MG63 (cell line): ENCODE data around the gene ADCY4. TPM values are rescaled to one million over a fixed set of nuclear protein-coding genes. Genes with fewer than 3 reads are reported as not detected.

Source experiments
- DNase-seq: peaks from one replicate; pipeline ENCODE4 v3.0.0-alpha.2; 2020
- H3K27me3 ChIP-seq: fragments of 250-450 bp; sonication (Bioruptor Pico); 2 replicates; pipeline ENCODE4 v1.5.1; 2020; ENCODE audit warnings: mild to moderate bottlenecking, moderate library complexity
- H3K36me3 ChIP-seq: fragments of 250-450 bp; sonication (Bioruptor Pico); 2 replicates; pipeline ENCODE4 v1.5.1; 2020; ENCODE audit warnings: mild to moderate bottlenecking, moderate library complexity
- H3K4me3 ChIP-seq: fragments of 250-450 bp; sonication (Bioruptor Pico); 2 replicates; pipeline ENCODE4 v1.5.1; 2020; ENCODE audit warnings: mild to moderate bottlenecking, moderate library complexity
- H3K9me3 ChIP-seq: fragments of 250-450 bp; sonication (Bioruptor Pico); 2 replicates; pipeline ENCODE4 v1.5.1; 2020; ENCODE audit warnings: mild to moderate bottlenecking, moderate library complexity
- total RNA-seq: library from RNA; depleted of rRNA; stranded (reverse); fragments of >200 nt; shearing (Covaris generic); gene quantifications from 2 replicates; pipeline ENCODE4 v1.2.3, GENCODE V29; 2014; ENCODE audit warnings: low replicate concordance

Gene ADCY4
- total RNA-seq, 1 experiment from 2014 or later, result not detected

DNA sequence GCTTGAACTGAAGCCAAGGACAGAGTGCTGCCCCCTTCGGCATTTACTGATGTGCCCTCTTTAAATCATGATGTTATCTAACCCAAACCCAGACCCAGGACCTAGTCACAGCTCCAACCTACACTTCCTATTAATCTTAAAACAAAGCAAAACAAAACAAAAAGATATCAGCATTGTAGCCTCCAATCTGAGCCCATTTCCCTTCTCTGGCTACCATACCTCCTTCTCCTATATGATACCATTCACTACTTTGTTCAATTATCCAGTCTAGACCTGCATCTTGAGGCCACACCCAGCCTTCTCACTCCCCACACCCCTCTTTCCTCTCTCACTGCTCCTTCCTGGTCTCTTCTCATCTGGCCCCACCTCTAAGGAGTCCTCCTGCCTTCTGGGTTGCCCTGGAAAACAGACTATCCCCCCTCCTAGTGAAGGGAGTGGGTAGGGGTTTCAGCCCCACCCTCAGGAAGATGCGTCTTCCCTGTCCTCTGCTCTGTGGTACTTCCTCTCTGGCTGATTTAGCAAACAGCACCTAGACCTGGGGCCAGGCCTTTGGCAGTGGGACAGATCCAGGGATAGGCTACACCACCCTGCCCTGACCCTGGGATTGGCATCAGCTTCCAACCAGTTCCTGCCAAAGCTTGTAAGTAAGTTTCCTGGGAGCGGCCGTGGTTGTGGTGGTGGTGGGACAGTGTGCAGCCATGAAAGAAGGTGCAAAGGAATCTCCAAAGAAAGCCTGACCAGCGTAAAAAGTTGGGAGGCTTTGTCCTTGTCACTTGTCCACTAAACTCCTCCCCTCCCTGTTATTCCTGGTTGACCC, 20.3 kb downstream of the ADCY4 start:
- Histone ChIP-seq H3K9me3 (no peaks in the 10 kb centered on the region), H3K27me3 (no peaks in the 10 kb centered on the region), H3K4me3 (no peak overlapping the region), H3K36me3 (no peaks in the 10 kb centered on the region)
- DNase-seq, result no peak

DNA sequence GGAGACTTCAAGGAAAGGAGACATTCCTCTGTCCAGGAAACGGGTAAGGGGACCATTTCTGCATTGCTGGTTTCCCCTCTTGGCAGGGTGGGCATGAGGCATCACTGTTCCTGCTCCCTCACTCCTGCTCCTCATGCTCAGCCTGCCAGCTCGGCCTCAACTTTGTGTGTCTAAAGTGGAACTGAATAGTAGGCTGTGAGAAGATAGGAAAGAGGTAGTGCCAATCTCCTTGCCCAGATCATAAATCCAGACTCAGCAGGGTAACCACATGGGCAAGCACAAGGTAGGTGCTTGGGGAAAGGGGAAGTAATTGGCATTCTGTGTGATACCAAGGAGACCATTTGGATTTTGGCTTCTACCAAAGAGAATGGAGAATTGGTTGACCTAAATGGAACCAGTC, 21.0 kb downstream of the ADCY4 start:
- H3K9me3 ChIP-seq, result no peaks in the 10 kb centered on the region
- no peaks in the 10 kb centered on the region for H3K27me3 ChIP-seq
- peaks cover under 1% of the 10 kb centered on the region; the same call in 1 of the 2 replicates for H3K36me3 ChIP-seq
- DNase-seq, result no peak
- no peak overlapping the region for H3K4me3 ChIP-seq

DNA sequence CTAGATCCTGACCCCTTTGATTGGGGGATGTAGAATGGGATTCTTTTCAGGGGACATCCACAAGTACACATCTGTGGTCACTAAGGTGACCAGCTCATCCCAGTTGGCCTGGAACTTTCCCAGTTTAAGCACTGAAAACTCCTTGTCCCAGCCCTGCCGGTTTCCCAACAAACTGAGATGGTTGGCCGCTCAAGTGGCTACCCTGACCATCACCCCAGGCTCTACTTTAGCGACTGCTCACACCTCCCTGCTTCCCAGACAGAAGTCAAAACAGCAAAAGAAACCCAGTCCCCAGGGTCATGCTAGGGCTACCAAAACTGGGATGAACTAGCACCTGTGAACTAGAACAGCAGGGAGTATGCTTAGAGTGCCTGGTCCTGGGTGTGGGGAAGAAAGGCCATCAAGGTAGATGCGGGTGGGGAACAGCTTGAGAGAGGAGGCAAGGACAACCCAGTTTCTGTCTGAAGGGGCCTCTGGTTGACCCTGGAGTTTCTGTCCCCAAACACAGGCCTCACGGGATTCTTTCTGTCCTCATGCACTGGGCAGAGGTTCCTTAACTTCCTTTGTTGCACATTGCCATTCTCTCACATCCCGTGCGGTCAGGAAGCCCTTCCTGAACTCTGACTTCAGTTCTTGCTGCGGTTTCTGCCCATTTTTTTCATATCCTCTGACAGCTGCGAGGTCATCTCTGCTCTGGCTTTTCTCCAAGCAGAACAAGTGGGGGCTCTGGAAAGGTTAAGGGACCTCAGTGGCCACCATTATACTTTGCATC, 21.9 kb downstream of the ADCY4 start:
- no peak overlapping the region for H3K4me3 ChIP-seq
- DNase-seq, result no peak
- no peaks in the 10 kb centered on the region for H3K27me3 ChIP-seq
- peaks cover 2% of the 10 kb centered on the region; the same call in 1 of the 2 replicates for H3K36me3 ChIP-seq
- H3K9me3 ChIP-seq, result no peaks in the 10 kb centered on the region

DNA sequence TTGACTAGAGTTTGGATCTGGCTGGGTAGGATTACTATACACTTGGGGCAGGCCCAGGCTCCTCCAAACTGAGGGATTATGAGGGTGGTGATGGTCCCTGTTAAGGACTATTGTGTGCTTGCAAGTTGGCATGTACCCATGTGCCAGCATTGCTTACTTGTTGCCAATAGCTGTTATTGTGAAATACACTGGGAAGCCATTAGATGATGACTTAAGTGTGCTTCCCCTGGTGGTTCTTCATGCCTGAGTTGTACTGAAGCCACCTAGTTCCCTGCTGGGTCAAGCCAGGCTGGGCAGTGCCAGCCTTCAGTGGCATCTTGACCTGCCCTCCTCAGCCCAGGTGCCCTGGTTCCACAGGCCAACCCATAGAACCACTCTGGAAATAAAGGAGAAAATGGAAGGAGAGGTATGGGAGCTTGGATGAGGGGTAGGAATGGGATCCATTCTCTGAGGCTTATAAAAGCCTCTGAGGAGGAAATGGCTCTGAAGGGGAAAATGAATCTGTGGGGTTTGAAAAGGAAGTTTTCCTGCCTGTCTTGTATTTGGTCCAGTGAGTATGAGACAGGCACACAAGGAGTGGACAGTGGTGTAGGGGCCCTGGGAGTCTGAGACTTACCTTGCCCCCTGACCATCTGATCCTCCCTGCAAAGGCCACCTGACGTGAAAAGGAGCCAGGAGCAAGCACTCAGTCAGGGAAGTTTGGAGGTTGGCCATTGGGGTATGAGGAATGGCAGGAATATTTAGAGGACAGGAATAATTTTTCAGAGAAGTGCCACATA, 22.8 kb downstream of the ADCY4 start:
- no peaks in the 10 kb centered on the region for H3K9me3 ChIP-seq
- no peaks in the 10 kb centered on the region for H3K27me3 ChIP-seq
- no peak overlapping the region for H3K4me3 ChIP-seq
- DNase-seq, result no peak
- H3K36me3 ChIP-seq, result peaks cover 2% of the 10 kb centered on the region; the same call in 1 of the 2 replicates

DNA sequence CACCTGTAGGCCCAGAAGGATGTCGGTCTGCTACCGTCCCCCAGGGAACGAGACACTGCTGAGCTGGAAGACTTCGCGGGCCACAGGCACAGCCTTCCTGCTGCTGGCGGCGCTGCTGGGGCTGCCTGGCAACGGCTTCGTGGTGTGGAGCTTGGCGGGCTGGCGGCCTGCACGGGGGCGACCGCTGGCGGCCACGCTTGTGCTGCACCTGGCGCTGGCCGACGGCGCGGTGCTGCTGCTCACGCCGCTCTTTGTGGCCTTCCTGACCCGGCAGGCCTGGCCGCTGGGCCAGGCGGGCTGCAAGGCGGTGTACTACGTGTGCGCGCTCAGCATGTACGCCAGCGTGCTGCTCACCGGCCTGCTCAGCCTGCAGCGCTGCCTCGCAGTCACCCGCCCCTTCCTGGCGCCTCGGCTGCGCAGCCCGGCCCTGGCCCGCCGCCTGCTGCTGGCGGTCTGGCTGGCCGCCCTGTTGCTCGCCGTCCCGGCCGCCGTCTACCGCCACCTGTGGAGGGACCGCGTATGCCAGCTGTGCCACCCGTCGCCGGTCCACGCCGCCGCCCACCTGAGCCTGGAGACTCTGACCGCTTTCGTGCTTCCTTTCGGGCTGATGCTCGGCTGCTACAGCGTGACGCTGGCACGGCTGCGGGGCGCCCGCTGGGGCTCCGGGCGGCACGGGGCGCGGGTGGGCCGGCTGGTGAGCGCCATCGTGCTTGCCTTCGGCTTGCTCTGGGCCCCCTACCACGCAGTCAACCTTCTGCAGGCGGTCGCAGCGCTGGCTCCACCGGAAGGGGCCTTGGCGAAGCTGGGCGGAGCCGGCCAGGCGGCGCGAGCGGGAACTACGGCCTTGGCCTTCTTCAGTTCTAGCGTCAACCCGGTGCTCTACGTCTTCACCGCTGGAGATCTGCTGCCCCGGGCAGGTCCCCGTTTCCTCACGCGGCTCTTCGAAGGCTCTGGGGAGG, 23.9 kb downstream of the ADCY4 start, which contains the start of gene LTB4R:
TSS of gene LTB4R (plus strand) at position 857 of the 959 bp plus-strand sequence. CDS start 4,150 bp downstream, outside the sequence.
- no peak for DNase-seq
- Histone ChIP-seq H3K9me3 (no peaks in the 10 kb centered on the region), H3K27me3 (no peaks in the 10 kb centered on the region), H3K4me3 (no peak within 1 kb of the TSS), H3K36me3 (peaks cover 2% of the 10 kb centered on the region; the same call in 1 of the 2 replicates)

DNA sequence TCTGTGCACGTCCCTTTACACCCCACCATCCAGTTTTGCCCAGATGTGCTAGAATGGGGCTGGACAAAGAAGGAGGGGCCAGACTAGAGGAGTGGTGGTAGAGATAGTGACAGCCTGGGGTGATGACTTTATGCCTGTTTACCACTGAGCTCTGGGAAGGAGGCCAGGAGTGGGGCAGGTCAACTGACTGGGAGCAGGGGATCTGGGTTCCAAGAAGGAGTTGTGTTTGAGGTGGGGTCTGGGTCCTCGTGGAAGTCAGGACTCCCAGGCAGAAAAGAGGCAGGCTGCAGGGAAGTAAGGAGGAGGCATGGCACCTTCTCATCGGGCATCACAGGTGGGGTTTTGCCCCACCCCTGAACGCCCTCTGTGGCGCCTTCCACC, 24.6 kb downstream of the ADCY4 start:
- no peak overlapping the region for H3K4me3 ChIP-seq

DNA sequence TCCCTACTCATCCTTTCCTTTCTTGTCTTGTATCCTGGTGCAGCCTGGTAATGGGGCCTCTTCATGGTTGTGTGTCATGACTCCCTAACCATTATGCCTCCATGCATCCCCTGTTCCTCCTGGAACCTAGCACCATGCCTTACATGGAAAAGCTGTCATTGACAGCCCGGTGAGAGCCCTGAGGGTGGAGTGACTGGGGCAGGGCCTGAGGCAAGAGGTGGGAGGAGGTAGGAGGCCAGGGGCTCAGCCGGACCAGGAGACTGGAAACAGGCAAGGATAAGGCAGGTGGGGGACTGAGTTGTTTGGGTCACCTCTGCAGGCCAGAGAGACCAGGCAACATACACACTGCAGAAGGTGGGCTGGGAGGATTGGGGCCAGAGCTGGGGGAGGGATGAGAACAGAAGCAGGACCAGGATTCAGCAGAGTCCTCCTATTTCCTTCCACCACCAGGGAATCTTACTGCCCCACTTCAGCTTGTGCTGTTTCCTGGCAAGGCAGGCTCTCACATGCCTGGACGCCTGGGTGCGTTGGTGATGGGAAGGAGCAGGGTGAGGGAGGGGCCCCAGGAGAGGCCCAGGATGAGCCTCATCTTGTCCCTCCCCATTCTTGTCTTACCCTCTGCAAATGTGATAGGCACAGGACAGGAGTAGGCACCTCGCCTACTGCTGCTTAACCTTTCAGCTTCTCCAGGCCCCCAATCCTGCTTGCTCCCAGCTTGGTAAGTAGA, 25.2 kb downstream of the ADCY4 start, which contains the start of gene LTB4R2:
TSS of gene LTB4R2 (plus strand) at position 603 of the 727 bp plus-strand sequence. CDS start 525 bp downstream, outside the sequence.
- Histone ChIP-seq H3K36me3 (peaks cover 2% of the 10 kb centered on the region; the same call in 1 of the 2 replicates), H3K9me3 (no peaks in the 10 kb centered on the region), H3K4me3 (no peak within 1 kb of the TSS), H3K27me3 (no peaks in the 10 kb centered on the region)
- DNase-seq, result no peak

More for the DNA sequence above, 24.6 kb downstream of the ADCY4 start:
- Histone ChIP-seq H3K36me3 (peaks cover 2% of the 10 kb centered on the region; the same call in 1 of the 2 replicates), H3K9me3 (no peaks in the 10 kb centered on the region), H3K27me3 (no peaks in the 10 kb centered on the region)
- no peak for DNase-seq

DNA sequence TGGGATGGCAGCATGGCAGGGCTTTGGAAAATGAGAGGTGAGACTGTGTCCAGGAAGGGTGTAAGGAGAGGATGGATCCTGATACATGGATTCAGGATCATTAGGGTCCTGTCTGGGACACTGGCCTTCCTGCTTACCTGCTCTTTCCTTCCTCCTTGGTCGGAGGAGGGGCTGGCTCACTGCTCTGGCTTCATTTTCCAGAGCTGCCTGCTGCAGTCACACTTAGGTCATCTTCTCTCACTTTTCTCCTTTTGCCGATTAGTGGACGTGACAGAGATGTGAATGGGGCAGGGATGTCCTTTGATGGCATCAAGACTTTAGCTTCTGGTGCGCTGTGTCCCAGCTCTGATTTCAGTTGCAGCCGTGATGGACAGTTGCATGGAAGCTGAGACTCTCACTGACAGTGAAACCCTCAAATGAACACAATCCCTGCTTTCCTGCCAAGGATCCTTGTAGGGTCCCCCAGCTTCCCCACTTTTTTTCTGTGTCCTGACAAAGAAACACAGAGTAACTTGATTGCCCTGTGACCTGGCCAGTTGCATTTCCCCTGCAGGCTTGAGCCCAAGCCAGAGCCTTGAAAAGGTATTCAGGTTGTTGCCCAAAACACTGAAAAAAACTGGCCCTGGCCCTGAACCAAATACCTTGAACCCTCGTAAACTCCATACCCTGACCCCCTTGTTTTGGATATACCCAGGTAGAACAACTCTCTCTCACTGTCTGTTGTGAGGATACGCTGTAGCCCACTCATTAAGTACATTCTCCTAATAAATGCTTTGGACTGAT, 26.3 kb downstream of the ADCY4 start:
- DNase-seq, result no peak
- Histone ChIP-seq H3K4me3 (no peak overlapping the region), H3K36me3 (peaks cover 2% of the 10 kb centered on the region; the same call in 1 of the 2 replicates), H3K9me3 (no peaks in the 10 kb centered on the region), H3K27me3 (no peaks in the 10 kb centered on the region)

DNA sequence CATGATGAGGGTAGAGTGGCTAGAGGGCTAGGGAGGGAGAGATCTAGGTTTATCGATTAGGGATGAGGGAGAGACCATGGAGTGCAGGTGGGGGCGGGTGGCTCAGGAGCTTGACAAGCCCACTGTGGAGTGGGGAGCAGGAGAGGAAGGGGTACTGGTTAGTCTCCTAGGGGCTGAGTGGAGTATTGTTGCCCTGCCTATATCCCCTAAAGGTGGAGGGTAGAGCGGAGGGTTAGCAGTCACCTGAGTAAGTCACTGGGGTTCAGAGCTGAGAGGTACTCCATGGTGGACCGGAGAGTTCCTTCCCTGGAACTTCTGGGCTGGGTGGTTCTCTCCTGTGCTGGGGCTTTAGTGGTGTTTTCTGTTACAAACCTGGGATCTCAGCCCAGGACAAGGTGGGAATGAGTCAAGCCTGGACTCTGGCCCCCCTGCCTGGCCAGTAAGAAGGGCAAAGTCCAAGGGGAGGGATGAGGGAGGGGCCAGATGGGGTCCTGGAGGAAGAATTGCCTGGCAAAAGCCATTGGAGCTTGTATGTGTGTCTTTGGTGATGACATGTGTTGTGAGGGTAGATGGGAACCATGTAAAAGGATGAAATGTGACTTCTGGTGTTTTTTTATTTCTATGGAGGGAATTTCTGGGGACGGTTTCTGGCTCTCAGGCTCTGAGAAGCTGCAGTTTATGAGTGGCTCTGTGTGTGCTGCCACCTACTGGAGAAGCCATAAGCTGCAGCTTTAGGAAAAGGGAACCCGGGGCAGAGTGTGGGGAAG, 27.1 kb downstream of the ADCY4 start, which contains the start of gene CIDEB:
TSS of gene CIDEB (minus strand) at position 403 of the 767 bp plus-strand sequence. CDS start at position 284, 119 bp downstream.
- Histone ChIP-seq H3K27me3 (no peaks in the 10 kb centered on the region), H3K9me3 (no peaks in the 10 kb centered on the region), H3K4me3 (no peak within 1 kb of the TSS), H3K36me3 (peaks cover 3% of the 10 kb centered on the region; the same call in 1 of the 2 replicates)
- peak; percentile 29 for DNase-seq

DNA sequence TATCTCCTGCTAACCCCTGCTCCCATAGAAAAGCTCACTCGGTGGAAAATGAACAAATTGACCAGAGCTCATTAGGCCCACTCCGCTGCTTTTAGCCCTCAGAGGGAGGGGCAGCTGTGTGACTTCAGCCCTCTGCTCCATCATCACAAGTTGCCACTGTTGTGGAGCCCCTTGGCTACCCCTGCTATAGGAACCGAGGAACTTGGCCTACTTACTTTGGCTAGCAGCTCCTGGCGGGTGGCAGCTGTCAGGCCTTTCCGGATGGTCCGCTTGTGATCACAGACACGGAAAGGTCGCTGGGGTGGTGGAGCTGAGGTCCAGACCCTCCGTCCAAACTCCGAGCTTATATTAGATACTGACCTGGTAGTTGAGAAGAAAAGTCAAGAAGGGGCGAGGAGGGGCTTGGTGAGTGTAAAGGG, 27.7 kb downstream of the ADCY4 start:
- Histone ChIP-seq H3K9me3 (no peaks in the 10 kb centered on the region), H3K4me3 (no peak overlapping the region), H3K36me3 (peaks cover 9% of the 10 kb centered on the region; the same call in 1 of the 2 replicates), H3K27me3 (no peaks in the 10 kb centered on the region)
- no peak for DNase-seq

DNA sequence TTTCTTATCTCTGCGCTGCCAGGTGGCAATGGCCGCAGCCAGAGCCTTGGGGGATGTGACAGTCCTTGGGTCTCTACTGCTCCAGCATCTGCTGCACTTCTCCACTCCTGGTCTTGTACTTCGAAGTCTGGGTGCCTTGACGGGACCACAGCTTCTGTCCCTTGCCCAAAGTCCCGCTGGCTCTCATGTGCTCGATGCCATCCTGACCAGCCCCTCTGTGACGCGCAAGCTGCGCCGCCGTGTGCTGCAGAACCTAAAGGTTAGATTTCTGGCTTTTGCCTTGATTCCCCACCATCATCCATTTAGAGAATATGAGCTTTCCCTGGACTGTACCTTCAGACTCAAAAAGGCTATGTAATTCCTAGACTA, 30.9 kb downstream of the ADCY4 start:
- Histone ChIP-seq H3K4me3 (no peak overlapping the region), H3K9me3 (no peaks in the 10 kb centered on the region), H3K36me3 (peaks cover 13% of the 10 kb centered on the region; the same call in 1 of the 2 replicates), H3K27me3 (no peaks in the 10 kb centered on the region)
- DNase-seq, result no peak

DNA sequence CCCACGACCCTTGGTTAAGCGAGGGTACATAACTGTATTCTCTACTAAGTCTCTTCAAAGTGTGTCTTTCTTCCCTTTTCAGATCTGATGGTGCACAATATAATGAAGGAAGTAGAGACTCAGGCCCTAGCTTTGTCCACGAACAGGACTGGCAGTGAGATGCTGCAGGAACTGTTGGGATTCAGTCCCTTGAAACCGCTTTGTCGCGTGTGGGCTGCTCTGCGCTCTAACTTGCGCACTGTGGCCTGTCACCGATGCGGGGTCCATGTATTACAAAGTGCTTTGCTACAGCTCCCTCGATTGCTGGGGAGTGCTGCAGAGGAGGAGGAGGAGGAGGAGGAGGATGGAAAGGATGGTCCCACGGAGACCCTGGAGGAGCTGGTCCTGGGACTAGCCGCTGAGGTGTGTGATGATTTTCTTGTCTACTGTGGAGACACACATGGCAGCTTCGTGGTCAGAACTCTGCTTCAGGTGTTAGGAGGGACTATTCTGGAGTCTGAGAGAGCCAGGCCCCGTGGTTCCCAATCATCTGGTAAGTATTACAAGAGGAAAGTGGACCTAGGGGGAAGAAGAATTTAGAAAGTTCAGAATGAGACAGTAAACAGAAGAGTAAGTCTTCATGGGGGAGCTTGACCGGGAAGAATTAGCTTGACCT, 34.4 kb downstream of the ADCY4 start:
- no peaks in the 10 kb centered on the region for H3K27me3 ChIP-seq
- DNase-seq, result no peak
- H3K36me3 ChIP-seq, result peaks cover 10% of the 10 kb centered on the region; the same call in 1 of the 2 replicates
- H3K4me3 ChIP-seq, result peak overlapping the region; percentile 77
- H3K9me3 ChIP-seq, result no peaks in the 10 kb centered on the region
